Smooth muscle cell (in vitro differentiated cells): ENCODE measurements around the gene ROBO4. TPM values are rescaled to one million over a fixed set of nuclear protein-coding genes. Genes with fewer than 3 reads are reported as not detected.

Experiments
- DNase-seq: peaks from one replicate; lab custom pipeline; 2025; ENCODE audit not compliant: unreplicated experiment; lab: John Stamatoyannopoulos, UW
- H2AFZ ChIP-seq: fragments of 200-600 bp; sonication (generic); 2 replicates; pipeline ENCODE4 v1.6.0; 2016; ENCODE audit warnings: antibody characterized with exemption, low read depth, mild to moderate bottlenecking
- H3F3A ChIP-seq: fragments of 200-600 bp; sonication (generic); 2 replicates; pipeline ENCODE4 v1.6.0; 2017; ENCODE audit warnings: antibody characterized with exemption, low read depth
- H3K27ac ChIP-seq: fragments of 200-600 bp; sonication (generic); 2 replicates; pipeline ENCODE4 v1.5.1; 2016; ENCODE audit warnings: low read depth, mild to moderate bottlenecking
- H3K27me3 ChIP-seq: fragments of 200-600 bp; sonication (generic); 2 replicates; pipeline ENCODE4 v1.6.1; 2016; ENCODE audit warnings: low read depth, mild to moderate bottlenecking
- H3K36me3 ChIP-seq: fragments of 200-600 bp; sonication (generic); 2 replicates; pipeline ENCODE4 v1.5.1; 2016; ENCODE audit warnings: low read depth
- H3K4me1 ChIP-seq: fragments of 200-600 bp; sonication (generic); 2 replicates; pipeline ENCODE4 v1.5.1; 2016; ENCODE audit warnings: low read depth
- H3K4me2 ChIP-seq: fragments of 200-600 bp; sonication (generic); 2 replicates; pipeline ENCODE4 v1.6.0; 2016; ENCODE audit warnings: mild to moderate bottlenecking
- H3K4me3 ChIP-seq: fragments of 200-600 bp; sonication (generic); 2 replicates; pipeline ENCODE4 v1.5.1; 2016; ENCODE audit warnings: mild to moderate bottlenecking
- H3K79me2 ChIP-seq: fragments of 200-600 bp; sonication (generic); 2 replicates; pipeline ENCODE4 v1.6.0; 2016; ENCODE audit warnings: low read depth, mild to moderate bottlenecking
- H3K9ac ChIP-seq: fragments of 200-600 bp; sonication (generic); 2 replicates; pipeline ENCODE4 v1.6.0; 2016; ENCODE audit warnings: low read depth
- H3K9me3 ChIP-seq: fragments of 200-600 bp; sonication (generic); replicated peaks from 2 replicates; pipeline ENCODE4 v1.5.1; 2016; ENCODE audit warnings: low read depth
- H4K20me1 ChIP-seq: fragments of 200-600 bp; sonication (generic); 2 replicates; pipeline ENCODE4 v1.6.0; 2016; ENCODE audit warnings: low read depth
- WGBS: methylation state at CpG from one replicate; pipeline ENCODE4 v1.1.7; 2016; ENCODE audit warnings: low lambda C conversion rate; 5-methylcytosine and 5-hydroxymethylcytosine counted together
- polyA plus RNA-seq: library from polyadenylated mRNA; unstranded; fragments of >200 nt; fragmentation: Nextera tagmentation; extraction: Ambion mirVana; gene quantifications from 2 replicates; pipeline ENCODE4 v1.2.1, GENCODE V29; 2016
- total RNA-seq: library from RNA; depleted of rRNA; stranded (reverse); fragments of >200 nt; gene quantifications from 2 replicates; pipeline ENCODE4 v1.2.3, GENCODE V29; 2014
- TF ChIP-seq, protein P1 (sequence below): fragments of 200-600 bp; sonication (generic); IDR thresholded peaks from 2 replicates; pipeline ENCODE4 v1.5.1; 2017; ENCODE audit warnings: borderline replicate concordance, mild to moderate bottlenecking, antibody characterized with exemption; ENCODE audit not compliant: insufficient read depth, poor library complexity, severe bottlenecking

The ROBO4 gene
- total and polyA plus RNA-seq, 2 experiments from 2014 or later: 0.40 TPM; not detected in 1

DNA sequence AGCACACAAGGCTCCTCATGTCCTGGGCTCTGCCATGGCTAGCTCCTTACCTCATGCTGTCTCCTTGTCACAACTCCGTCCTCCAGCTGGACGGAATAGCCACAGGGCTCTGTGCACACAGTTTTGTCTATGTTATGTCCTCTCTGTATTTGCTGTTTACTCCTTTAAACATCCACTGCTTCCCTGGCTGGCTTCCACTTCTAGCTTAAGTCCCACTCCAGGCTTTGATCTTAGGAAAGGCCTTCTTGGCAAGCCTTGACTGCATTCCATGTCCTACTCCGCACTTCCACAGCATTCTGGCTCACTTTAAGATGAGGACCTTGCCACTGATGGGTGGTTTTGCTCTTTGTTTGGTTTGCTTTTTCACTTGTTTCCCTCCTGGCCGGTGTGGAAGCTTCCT lies 55.4 kb downstream of the ROBO4 start:
- H3K36me3 ChIP-seq: no peaks in the 10 kb centered on the region
- H4K20me1 ChIP-seq: no peaks in the 10 kb centered on the region
- no peak overlapping the region for H3K4me2 ChIP-seq
- DNase-seq: no peak
- no peak overlapping the region for H3K9ac ChIP-seq
- H3K27ac ChIP-seq: no peak overlapping the region
- H3F3A ChIP-seq: peaks cover 2% of the 10 kb centered on the region
- H3K4me1 ChIP-seq: peaks cover 52% of the 10 kb centered on the region
- H3K9me3 ChIP-seq: no peaks in the 10 kb centered on the region
- 47% methylated on average over 4 of the region's 4 CpGs for WGBS
- TF ChIP-seq, protein P1, sequence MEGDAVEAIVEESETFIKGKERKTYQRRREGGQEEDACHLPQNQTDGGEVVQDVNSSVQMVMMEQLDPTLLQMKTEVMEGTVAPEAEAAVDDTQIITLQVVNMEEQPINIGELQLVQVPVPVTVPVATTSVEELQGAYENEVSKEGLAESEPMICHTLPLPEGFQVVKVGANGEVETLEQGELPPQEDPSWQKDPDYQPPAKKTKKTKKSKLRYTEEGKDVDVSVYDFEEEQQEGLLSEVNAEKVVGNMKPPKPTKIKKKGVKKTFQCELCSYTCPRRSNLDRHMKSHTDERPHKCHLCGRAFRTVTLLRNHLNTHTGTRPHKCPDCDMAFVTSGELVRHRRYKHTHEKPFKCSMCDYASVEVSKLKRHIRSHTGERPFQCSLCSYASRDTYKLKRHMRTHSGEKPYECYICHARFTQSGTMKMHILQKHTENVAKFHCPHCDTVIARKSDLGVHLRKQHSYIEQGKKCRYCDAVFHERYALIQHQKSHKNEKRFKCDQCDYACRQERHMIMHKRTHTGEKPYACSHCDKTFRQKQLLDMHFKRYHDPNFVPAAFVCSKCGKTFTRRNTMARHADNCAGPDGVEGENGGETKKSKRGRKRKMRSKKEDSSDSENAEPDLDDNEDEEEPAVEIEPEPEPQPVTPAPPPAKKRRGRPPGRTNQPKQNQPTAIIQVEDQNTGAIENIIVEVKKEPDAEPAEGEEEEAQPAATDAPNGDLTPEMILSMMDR: no peak
- H2AFZ ChIP-seq: no peak overlapping the region
- H3K4me3 ChIP-seq: no peak overlapping the region
- peaks cover 98% of the 10 kb centered on the region for H3K27me3 ChIP-seq
- no peaks in the 10 kb centered on the region for H3K79me2 ChIP-seq

DNA sequence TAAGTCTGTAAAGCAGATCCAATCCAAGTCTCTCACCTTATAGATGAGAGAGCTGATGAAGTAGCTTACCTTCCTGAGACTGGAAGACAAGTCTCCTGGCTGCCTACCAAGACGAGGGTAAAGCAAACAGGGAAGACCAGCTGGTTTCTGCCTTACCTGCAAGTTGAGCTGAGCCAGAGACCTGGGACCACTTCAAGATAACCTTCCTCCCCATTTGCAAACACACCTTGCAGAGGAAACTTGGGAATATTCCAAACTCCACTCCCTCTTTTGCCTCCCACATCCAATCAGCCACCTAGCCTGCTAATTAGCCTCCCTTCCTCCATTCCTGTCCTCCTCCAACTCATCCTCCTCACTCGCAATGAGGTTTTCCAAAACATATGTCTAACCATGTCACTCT lies 55.8 kb downstream of the ROBO4 start:
- Histone ChIP-seq H4K20me1 (no peaks in the 10 kb centered on the region), H3K9ac (no peak overlapping the region), H3F3A (peaks cover 4% of the 10 kb centered on the region), H3K27me3 (peaks cover 94% of the 10 kb centered on the region), H3K4me3 (no peak overlapping the region), H3K9me3 (no peaks in the 10 kb centered on the region), H3K4me2 (no peak overlapping the region), H3K36me3 (no peaks in the 10 kb centered on the region), H3K79me2 (no peaks in the 10 kb centered on the region), H3K27ac (no peak overlapping the region), H3K4me1 (peaks cover 55% of the 10 kb centered on the region), H2AFZ (no peak overlapping the region)
- 34% methylated on average over 2 of the region's 2 CpGs for WGBS
- TF ChIP-seq, protein P1: no peak
- no peak for DNase-seq

DNA sequence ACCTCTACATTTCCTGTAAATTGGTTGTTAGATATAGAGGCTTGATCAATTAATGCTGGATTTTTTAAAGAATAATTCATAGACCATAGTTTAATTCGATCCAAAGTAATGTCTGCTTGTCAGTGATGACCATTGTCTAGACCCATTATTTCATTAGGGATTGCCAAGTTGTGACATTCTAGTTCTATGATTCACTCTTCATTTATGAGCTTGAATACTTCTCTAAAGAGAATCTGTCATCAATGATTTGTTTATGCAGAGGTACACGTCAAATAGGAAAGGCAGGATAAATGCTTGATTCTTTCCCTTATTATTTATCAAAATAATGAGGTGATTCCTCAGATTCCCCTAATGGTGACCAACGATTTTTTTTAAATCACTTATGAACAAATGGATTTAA lies 56.5 kb downstream of the ROBO4 start:
- no peak overlapping the region for H3K9ac ChIP-seq
- WGBS: 45% methylated on average over 3 of the region's 3 CpGs
- no peak for DNase-seq
- H3K4me3 ChIP-seq: no peak overlapping the region
- TF ChIP-seq, protein P1: no peak
- H4K20me1 ChIP-seq: no peaks in the 10 kb centered on the region
- H2AFZ ChIP-seq: no peak overlapping the region
- H3K27me3 ChIP-seq: peaks cover 87% of the 10 kb centered on the region
- H3K9me3 ChIP-seq: no peaks in the 10 kb centered on the region
- H3K27ac ChIP-seq: no peak overlapping the region
- no peaks in the 10 kb centered on the region for H3K36me3 ChIP-seq
- H3K4me1 ChIP-seq: peaks cover 53% of the 10 kb centered on the region
- H3F3A ChIP-seq: peaks cover 6% of the 10 kb centered on the region
- no peak overlapping the region for H3K4me2 ChIP-seq
- no peaks in the 10 kb centered on the region for H3K79me2 ChIP-seq

DNA sequence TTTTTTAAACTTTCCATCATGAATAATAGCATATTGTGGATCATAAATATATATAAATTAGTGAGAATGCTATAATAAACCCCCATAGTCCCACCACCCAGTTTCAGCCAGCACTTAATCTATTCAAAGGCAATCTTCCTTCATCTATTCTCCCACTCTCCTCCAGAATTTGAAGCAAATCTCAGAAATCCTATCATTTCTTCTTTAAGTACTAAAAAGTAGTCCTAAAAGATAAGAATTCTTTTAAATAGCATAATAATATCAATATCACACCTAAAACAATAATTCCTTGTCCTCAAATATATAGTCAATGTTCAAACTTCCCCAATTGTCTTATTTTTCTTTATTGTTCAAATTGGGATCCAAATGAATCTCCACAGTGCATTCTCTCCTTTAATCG lies 57.0 kb downstream of the ROBO4 start:
- Histone ChIP-seq H3K9me3 (no peaks in the 10 kb centered on the region), H3K36me3 (no peaks in the 10 kb centered on the region), H3K79me2 (no peaks in the 10 kb centered on the region), H3K27me3 (peaks cover 82% of the 10 kb centered on the region), H3K4me1 (peaks cover 48% of the 10 kb centered on the region), H4K20me1 (no peaks in the 10 kb centered on the region), H3K9ac (no peak overlapping the region), H3K4me3 (no peak overlapping the region), H3K4me2 (no peak overlapping the region), H2AFZ (no peak overlapping the region), H3F3A (peaks cover 10% of the 10 kb centered on the region), H3K27ac (no peak overlapping the region)
- TF ChIP-seq, protein P1: no peak
- DNase-seq: no peak
- WGBS: 86% methylated on average over 1 of the region's 1 CpG
